ENCODE results near the gene MME.

- TF ChIP-seq CTCF (IDR thresholded peaks at IDR 0.05): no peak
- no peak for TF ChIP-seq POLR2A (IDR thresholded peaks at IDR 0.05)
These were observed 105.5 kb downstream of the MME start for GRCh38 chr3:155185631-155186071.
